HG03097 (cell line): Measurements from ENCODE around the gene UBE2L3.
A peak's percentile ranks its signal among the peaks of the same experiment; 100 is the strongest.
"Not testable (repeated sequence)": the region's sequence is repeated elsewhere in the genome, so short reads cannot be mapped to it uniquely, and the experiment has no call there.

Experiments used
- ATAC-seq: cut with Tn5 transposase; IDR thresholded peaks from one replicate; pipeline ENCODE4 v1.9.1; 2021; ENCODE audit not compliant: unreplicated experiment, low FRiP score

Gene UBE2L3

GRCh38 chr22:21570398-21570797 is 2.9 kb downstream of the UBE2L3 start:
- ATAC-seq = no peak

- ATAC-seq = no peak
These were observed 4.2 kb downstream of the UBE2L3 start for GRCh38 chr22:21571679-21572078.

DNA sequence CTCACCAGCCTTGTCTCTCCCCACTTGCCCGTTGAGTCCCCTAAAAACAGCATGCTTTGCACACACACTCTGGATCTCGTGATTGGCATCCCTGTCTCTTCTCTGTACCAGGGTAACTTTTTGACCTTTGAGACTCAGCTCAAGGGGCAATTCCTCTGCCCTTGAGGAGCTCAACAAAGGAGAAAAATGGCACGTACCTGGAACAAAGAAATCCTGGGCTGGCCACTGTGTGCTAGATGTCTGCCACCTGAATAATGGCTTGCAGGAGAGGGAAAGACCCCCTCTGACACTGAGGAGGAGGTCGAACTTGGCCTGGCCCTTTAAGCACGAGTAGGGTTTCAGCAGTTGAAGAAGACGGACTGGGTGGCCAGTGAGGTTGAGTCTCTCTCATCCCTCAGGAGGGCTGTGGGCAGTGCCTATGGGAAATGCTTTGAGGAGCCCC is 5.8 kb downstream of the UBE2L3 start:
- no peak for ATAC-seq

GRCh38 chr22:21573750-21574494 is 6.4 kb downstream of the UBE2L3 start:
- ATAC-seq = no peak

GRCh38 chr22:21579474-21579851 is 11.9 kb downstream of the UBE2L3 start:
- ATAC-seq = no peak

DNA sequence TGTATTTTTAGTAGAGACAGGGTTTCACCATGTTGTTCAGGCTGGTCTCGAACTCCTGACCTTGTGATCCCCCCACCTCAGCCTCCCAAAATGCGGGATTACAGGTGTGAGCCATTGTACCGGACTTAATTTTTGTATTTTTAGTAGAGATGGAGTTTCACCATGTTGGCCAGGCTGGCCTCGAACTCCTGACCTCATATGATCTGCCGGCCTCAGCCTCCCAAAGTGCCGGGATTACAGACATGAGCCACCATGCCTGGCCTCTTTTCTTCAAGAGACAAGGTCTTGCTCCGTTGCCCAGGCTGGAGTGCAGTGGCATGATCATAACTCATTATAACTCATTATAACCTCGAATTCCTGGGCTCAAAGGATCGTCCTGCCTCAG is 13.1 kb downstream of the UBE2L3 start:
- not testable (repeated sequence) for ATAC-seq

GRCh38 chr22:21581009-21581713 is 13.6 kb downstream of the UBE2L3 start:
- ATAC-seq = not testable (repeated sequence)

GRCh38 chr22:21582801-21583740 is 15.6 kb downstream of the UBE2L3 start:
- ATAC-seq = no peak

DNA sequence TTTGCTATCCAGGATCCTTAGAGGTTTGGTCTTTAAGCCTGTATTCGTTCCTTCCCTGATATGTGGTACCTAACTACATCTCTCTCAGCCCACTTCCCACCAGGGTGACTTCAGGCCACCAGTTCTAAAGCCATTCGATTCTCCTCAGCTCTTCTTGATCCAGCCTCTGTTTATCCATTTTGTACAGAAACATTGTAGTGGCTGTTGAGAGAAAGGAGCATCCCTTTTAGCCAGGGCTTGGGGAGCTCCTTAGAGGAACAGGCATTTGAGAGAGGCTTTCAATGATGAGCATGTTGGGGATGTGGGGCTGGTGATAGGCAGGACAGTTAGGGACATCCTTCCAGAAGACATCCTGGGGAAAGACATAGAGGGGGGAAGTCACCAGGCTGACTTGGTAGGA is 17.9 kb downstream of the UBE2L3 start:
- no peak for ATAC-seq

GRCh38 chr22:21587803-21588611 is 20.5 kb downstream of the UBE2L3 start:
- ATAC-seq = peak; percentile 83

GRCh38 chr22:21589396-21589795 is 21.9 kb downstream of the UBE2L3 start:
- ATAC-seq = no peak

DNA sequence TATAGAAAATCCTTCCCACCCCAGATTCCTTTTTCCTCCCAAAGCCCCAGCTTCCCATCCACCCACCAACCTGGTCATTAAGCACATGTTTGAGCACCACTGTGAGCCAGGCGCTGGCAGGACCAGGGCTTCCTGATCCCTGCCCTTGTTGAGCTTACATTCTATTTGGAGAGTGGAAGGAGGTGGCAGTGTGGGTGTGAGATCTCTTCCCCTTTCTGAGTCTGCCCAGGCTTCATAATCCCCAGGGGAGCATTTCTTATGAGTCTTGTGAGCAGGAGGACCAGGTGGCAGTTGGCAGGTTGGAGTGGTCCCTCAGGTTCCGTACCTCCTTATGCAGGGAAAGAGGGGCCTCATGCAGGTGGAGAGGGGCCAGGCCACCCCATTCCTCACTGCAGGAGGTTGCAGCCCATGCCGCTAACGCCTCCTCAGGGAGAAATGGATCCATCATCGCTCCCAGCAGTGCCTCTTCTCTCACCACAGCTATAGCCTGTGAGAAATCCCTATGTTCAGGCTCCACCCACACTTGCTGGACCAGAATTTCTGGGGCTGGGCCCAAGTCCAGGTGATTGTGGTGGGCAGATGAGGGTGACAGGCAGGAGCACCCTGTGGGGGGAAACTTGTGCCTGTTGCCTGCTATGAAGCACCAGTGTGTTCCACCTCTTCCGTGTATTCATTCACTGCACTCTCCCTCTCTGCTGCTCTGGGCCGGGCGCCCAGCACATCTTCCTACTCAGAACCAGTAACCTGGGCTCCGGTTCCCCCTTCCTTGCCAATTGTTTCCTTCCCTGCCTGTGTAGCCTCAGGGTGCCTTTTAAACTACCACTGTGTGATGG is 23.5 kb downstream of the UBE2L3 start:
- no peak for ATAC-seq

GRCh38 chr22:21591695-21592094 is 24.2 kb downstream of the UBE2L3 start:
- ATAC-seq = no peak

DNA sequence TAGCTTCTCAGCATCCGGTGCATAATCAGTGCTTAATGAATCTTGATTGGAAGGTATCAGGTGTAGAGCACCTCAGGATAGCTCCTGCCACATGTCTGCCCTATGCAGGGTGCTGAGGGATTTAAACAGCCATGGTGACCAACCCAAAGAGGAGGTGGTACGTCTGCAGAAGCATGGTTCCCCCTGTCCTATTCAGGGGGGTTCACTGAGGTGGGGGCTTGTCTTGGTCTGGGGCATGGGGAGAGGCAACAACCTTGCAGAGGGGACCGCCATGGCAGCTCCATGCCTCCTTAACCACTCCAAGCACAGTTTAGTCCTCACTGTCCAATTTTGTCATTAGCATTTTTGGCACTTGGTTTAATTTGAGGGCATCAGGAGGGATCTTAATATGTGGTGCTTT is 24.9 kb downstream of the UBE2L3 start:
- ATAC-seq = no peak

DNA sequence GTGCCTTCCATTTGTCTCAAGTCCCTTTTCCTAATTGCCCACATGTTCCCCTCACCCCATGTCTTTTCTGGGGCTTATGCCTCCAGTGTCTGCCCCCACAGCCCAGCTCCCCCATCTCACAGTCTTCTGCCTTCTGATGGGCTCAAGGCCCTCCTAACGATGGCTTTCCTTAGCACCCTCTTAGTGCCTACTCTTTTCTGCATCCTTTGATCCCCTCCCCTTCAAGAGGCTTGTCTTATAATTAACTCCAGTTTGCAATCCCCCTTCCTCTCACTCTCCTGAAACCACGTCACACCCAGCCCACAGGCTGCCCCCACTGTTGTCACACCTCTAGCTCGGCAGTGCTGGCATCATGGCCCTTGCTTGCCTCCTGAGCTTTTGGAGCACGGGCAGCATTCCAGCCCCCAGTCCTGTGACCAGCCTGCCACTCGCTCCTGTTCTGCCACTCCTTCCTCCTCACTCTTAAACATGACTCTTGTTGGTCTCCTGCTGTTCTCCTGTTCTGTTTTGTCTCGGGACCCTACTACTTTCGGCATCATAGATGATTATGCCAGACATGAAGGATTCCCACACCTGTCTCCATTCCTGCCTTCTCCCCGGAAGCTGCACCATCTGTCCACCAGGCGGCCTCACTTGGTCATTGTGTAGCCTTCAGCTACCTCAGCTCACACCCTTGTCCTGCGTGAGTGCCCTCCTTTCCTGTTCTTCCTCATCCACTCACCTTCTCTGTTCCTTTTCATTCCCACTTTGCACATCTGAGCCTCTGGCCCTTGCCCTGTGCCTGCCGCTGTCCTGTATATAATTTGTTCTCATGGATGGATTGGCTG is 26.1 kb downstream of the UBE2L3 start:
- ATAC-seq = no peak

DNA sequence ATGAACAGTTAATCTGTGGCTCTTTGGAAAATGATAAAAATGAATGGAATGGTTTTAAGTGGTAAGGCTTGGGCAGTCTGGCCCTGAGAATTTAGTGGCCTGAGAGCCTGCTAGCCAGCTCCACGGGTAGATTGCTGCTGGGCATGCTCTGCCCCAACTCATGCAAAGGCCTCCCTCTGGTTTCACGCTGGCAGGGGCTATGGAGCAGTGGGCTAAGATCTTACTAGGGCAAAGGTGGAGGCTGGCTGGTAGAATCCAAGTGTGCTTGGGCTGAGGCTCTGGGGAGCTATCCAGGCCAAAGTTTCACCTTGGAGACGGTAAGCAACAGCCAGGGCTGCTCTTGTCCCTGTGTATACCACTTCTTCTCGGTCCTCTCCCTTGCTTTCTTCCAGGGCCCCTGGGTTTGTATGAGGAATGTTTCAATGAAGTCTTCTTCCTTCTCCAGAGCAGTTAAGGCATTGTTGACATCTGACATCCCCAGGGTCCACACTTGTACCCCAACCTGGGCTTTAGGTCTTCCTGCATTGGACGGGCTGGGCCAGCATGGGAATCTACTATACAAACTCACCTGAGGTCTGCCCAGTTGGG is 27.4 kb downstream of the UBE2L3 start:
- no peak for ATAC-seq

- not testable (repeated sequence) for ATAC-seq
These were observed 29.0 kb downstream of the UBE2L3 start for GRCh38 chr22:21596356-21597135.
